ENCODE results near the gene SNCG. TPM values are rescaled to one million over a fixed set of nuclear protein-coding genes. Genes with fewer than 3 reads are reported as not detected.

Gene SNCG
- total RNA-seq, 1 donor from 2014 or later: 25.0 TPM

Other genes starting within 250 kb of the SNCG start
- 37.0 TPM for gene BMPR1A, start 202.0 kb upstream of the SNCG start, total RNA-seq
- 53.1 TPM for gene MMRN2, start 984 bp upstream of the SNCG start, total RNA-seq
- 158 TPM for gene ADIRF, start 9.9 kb downstream of the SNCG start, total RNA-seq
- gene FAM25A, start 61.7 kb downstream of the SNCG start, total RNA-seq: not detected
- gene GLUD1, start 136.2 kb downstream of the SNCG start, total RNA-seq: 125 TPM
- 23.2 TPM for gene SHLD2, start 136.6 kb downstream of the SNCG start, total RNA-seq